PC-3 (cell line): ENCODE measurements around the gene GSTP1. TPM values are rescaled to one million over a fixed set of nuclear protein-coding genes. Genes with fewer than 3 reads are reported as not detected.

ENCODE experiments used
- ATAC-seq: fragments of 200-7000 bp; cut with Tn5 transposase; 2 replicates; pipeline ENCODE4 v1.9.1; 2020; ENCODE audit warnings: mild to moderate bottlenecking, moderate library complexity
- BruUV-seq: library from RNA; stranded (reverse); fragments of 400-500 nt; replicated peaks from 2 replicates; lab custom pipeline; 2021; lab: Mats Ljungman, UMichigan
- CTCF ChIA-PET: fragments of 300-600 bp; sonication (Branson Sonifier 250); formaldehyde crosslinking; loops from one replicate; lab custom pipeline; 2022; ENCODE audit warnings: antibody characterized with exemption; lab: Charles Lee
- POLR2A ChIA-PET: fragments of 300-600 bp; sonication (Branson Sonifier 250); formaldehyde crosslinking; loops from one replicate; lab custom pipeline; 2022; ENCODE audit warnings: antibody characterized with exemption; ENCODE audit not compliant: unreplicated experiment; lab: Charles Lee
- DNase-seq: peaks from one replicate; pipeline ENCODE4 v3.0.0-alpha.2; 2015
- H2AFZ ChIP-seq: fragments of 300-600 bp; sonication (generic); 2 replicates; pipeline ENCODE4 v1.6.0; 2016; ENCODE audit warnings: antibody characterized with exemption, low read length
- H3F3A ChIP-seq: fragments of 300-600 bp; sonication (generic); one replicate; pipeline ENCODE4 v1.6.0; 2017; ENCODE audit warnings: antibody characterized with exemption, low read length, control low read depth, mild to moderate bottlenecking; ENCODE audit not compliant: unreplicated experiment
- H3K27ac ChIP-seq: fragments of 300-600 bp; sonication (generic); 2 replicates; pipeline ENCODE4 v1.5.1; 2016; ENCODE audit warnings: mild to moderate bottlenecking, low read length
- H3K27me3 ChIP-seq: fragments of 300-600 bp; sonication (generic); 2 replicates; pipeline ENCODE4 v1.6.1; 2016; ENCODE audit warnings: low read length, mixed read lengths
- H3K36me3 ChIP-seq: fragments of 300-600 bp; sonication (generic); 2 replicates; pipeline ENCODE4 v1.6.1; 2016; ENCODE audit warnings: low read depth, mixed run types, low read length, mixed read lengths
- H3K4me1 ChIP-seq: fragments of 300-600 bp; sonication (generic); 2 replicates; pipeline ENCODE4 v1.5.1; 2016; ENCODE audit warnings: low read length; ENCODE audit not compliant: insufficient read depth
- H3K4me2 ChIP-seq: fragments of 300-600 bp; sonication (generic); 2 replicates; pipeline ENCODE4 v1.6.0; 2016; ENCODE audit warnings: low read length
- H3K4me3 ChIP-seq: fragments of 300-600 bp; sonication (generic); 2 replicates; pipeline ENCODE4 v1.5.1; 2016; ENCODE audit warnings: mild to moderate bottlenecking, low read length, mixed read lengths
- H3K79me2 ChIP-seq: fragments of 300-600 bp; sonication (generic); 2 replicates; pipeline ENCODE4 v1.6.1; 2017; ENCODE audit warnings: low read length, mixed read lengths
- H3K9ac ChIP-seq: fragments of 300-600 bp; sonication (generic); 2 replicates; pipeline ENCODE4 v1.6.0; 2016; ENCODE audit warnings: mild to moderate bottlenecking, low read length
- H3K9me2 ChIP-seq: fragments of 300-600 bp; sonication (generic); replicated peaks from 2 replicates; pipeline ENCODE4 v1.6.1; 2016; ENCODE audit warnings: mixed run types, low read length, mixed read lengths
- H3K9me3 ChIP-seq: fragments of 300-600 bp; sonication (generic); 2 replicates; pipeline ENCODE4 v1.6.1; 2016; ENCODE audit warnings: low read length, mixed read lengths
- H4K20me1 ChIP-seq: fragments of 300-600 bp; sonication (generic); 2 replicates; pipeline ENCODE4 v1.6.1; 2016; ENCODE audit warnings: low read length, mixed read lengths
- CTCF ChIP-seq: fragments of 300-600 bp; sonication (generic); conservative IDR thresholded peaks from 2 replicates; pipeline ENCODE4 v1.5.1; 2017; ENCODE audit warnings: antibody characterized with exemption, low read depth, mild to moderate bottlenecking, low read length
- EZH2 ChIP-seq: fragments of 300-600 bp; sonication (generic); IDR thresholded peaks from one replicate; pipeline ENCODE4 v1.6.1; 2017; ENCODE audit warnings: antibody characterized with exemption, mild to moderate bottlenecking, low read length; ENCODE audit not compliant: unreplicated experiment
- EZH2phosphoT487 ChIP-seq: fragments of 300-600 bp; sonication (generic); IDR thresholded peaks from 2 replicates; pipeline ENCODE4 v1.6.1; 2018; ENCODE audit warnings: mild to moderate bottlenecking, antibody characterized with exemption, low read length, borderline replicate concordance
- intact Hi-C: fragments of 100-400 bp; cut with micrococcal nuclease; formaldehyde crosslinking; loops from 2 replicates; pipeline ENCODE4 v1.9.0; 2023
- total RNA-seq: library from RNA; depleted of rRNA; stranded (reverse); fragments of >200 nt; gene quantifications from 2 replicates; pipeline ENCODE4 v1.2.3, GENCODE V29; 2014

The GSTP1 gene
- total RNA-seq, 1 experiment from 2014 or later = 1,154 TPM

- POLR2A ChIA-PET = no interaction called here
- CTCF ChIA-PET = no interaction called here
- H2AFZ ChIP-seq = no peak overlapping the region
Observed at GRCh38 chr11:67577951-67578350, 5.7 kb upstream of the GSTP1 start.

GRCh38 chr11:67581469-67581868 lies 2.1 kb upstream of the GSTP1 start:
- Histone ChIP-seq H3K27me3 (no peaks in the 10 kb centered on the region), H3K36me3 (no peaks in the 10 kb centered on the region; the same call in 1 of the 2 replicates), H3K79me2 (peaks cover 19% of the 10 kb centered on the region), H2AFZ (no peak overlapping the region), H4K20me1 (0 out of 2 replicates have a peak, but pooled peaks cover 6% of the 10 kb centered on the region), H3K9ac (no peak overlapping the region), H3K4me1 (peaks cover 26% of the 10 kb centered on the region), H3K27ac (no peak overlapping the region), H3K9me2 (no peaks in the 10 kb centered on the region), H3K4me2 (peak overlapping the region; percentile 19; the same call in 1 of the 2 replicates), H3F3A (no peaks in the 10 kb centered on the region), H3K9me3 (no peaks in the 10 kb centered on the region), H3K4me3 (no peak overlapping the region)
- intact Hi-C loops = no loop called here
- no TSS peak for BruUV-seq
- no peak for TF ChIP-seq EZH2
- TF ChIP-seq CTCF = no peak
- TF ChIP-seq EZH2phosphoT487 = no peak
- no peak for DNase-seq
- ChIA-PET CTCF (no interaction called here), POLR2A (no interaction called here)
- no peak for ATAC-seq

More at GRCh38 chr11:67577951-67578350, 5.7 kb upstream of the GSTP1 start:
- H3K36me3 ChIP-seq = no peaks in the 10 kb centered on the region
- intact Hi-C loops = no loop called here
- H3K79me2 ChIP-seq = no peaks in the 10 kb centered on the region
- no peaks in the 10 kb centered on the region for H3F3A ChIP-seq
- H3K27me3 ChIP-seq = no peaks in the 10 kb centered on the region
- BruUV-seq = no TSS peak
- H4K20me1 ChIP-seq = no peaks in the 10 kb centered on the region
- H3K9ac ChIP-seq = no peak overlapping the region
- TF ChIP-seq EZH2phosphoT487 (no peak), EZH2 (no peak), CTCF (no peak)
- no peak overlapping the region for H3K27ac ChIP-seq
- H3K9me2 ChIP-seq = no peaks in the 10 kb centered on the region
- peaks cover 25% of the 10 kb centered on the region for H3K4me1 ChIP-seq
- no peaks in the 10 kb centered on the region for H3K9me3 ChIP-seq
- no peak overlapping the region for H3K4me2 ChIP-seq
- no peak overlapping the region for H3K4me3 ChIP-seq
- ATAC-seq (no peak), DNase-seq (no peak)

GRCh38 chr11:67582011-67582410 lies 1.6 kb upstream of the GSTP1 start:
- ATAC-seq (no peak), DNase-seq (no peak)
- H3K4me3 ChIP-seq = peak overlapping the region; percentile 46; the same call in 1 of the 2 replicates
- intact Hi-C loops = no loop called here
- H3K9me3 ChIP-seq = no peaks in the 10 kb centered on the region
- no TSS peak for BruUV-seq
- ChIA-PET POLR2A (no interaction called here), CTCF (no interaction called here)
- no peaks in the 10 kb centered on the region for H3K9me2 ChIP-seq
- 0 out of 2 replicates have a peak, but pooled peaks cover 6% of the 10 kb centered on the region for H4K20me1 ChIP-seq
- peaks cover 3% of the 10 kb centered on the region; the same call in 1 of the 2 replicates for H3K36me3 ChIP-seq
- TF ChIP-seq EZH2phosphoT487 (no peak), CTCF (no peak), EZH2 (no peak)
- H3K27me3 ChIP-seq = no peaks in the 10 kb centered on the region
- H2AFZ ChIP-seq = peak overlapping the region; percentile 62; the same call in 1 of the 2 replicates
- H3K9ac ChIP-seq = no peak overlapping the region
- peaks cover 19% of the 10 kb centered on the region for H3K79me2 ChIP-seq
- H3K27ac ChIP-seq = no peak overlapping the region
- peaks cover 26% of the 10 kb centered on the region for H3K4me1 ChIP-seq
- H3K4me2 ChIP-seq = peak overlapping the region; percentile 34
- no peaks in the 10 kb centered on the region for H3F3A ChIP-seq
